GM12874 (cell line): Measurements from ENCODE around the gene CCL20.

Experiments
- TF ChIP-seq, protein P1 (sequence below): IDR thresholded peaks from 2 replicates; pipeline ENCODE4 v1.5.1; 2011; ENCODE audit warnings: low read depth, mild to moderate bottlenecking, control low read depth, low read length, moderate library complexity; ENCODE audit not compliant: insufficient read depth

CCL20 gene

DNA sequence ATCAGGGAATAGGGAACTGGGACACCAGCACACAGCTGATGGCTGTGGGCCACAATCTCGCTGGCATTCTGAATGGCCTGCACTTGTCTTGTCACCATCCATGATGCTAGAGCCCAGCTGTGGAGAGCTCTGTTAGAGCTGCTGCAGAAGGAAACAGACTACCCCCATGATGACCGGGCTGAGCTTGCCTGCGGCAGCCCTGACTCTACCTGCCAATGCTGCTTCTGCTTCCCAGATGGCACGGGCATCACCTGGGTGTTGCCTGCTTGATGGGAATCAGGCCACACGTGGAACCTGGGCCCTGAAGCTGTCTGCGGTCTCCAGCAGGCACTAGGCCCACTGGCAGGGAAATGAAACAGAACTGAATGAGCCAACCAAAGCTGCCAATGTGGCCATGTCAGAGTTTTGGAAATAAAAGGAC is 46.6 kb downstream of the CCL20 start:
- TF ChIP-seq, protein P1, sequence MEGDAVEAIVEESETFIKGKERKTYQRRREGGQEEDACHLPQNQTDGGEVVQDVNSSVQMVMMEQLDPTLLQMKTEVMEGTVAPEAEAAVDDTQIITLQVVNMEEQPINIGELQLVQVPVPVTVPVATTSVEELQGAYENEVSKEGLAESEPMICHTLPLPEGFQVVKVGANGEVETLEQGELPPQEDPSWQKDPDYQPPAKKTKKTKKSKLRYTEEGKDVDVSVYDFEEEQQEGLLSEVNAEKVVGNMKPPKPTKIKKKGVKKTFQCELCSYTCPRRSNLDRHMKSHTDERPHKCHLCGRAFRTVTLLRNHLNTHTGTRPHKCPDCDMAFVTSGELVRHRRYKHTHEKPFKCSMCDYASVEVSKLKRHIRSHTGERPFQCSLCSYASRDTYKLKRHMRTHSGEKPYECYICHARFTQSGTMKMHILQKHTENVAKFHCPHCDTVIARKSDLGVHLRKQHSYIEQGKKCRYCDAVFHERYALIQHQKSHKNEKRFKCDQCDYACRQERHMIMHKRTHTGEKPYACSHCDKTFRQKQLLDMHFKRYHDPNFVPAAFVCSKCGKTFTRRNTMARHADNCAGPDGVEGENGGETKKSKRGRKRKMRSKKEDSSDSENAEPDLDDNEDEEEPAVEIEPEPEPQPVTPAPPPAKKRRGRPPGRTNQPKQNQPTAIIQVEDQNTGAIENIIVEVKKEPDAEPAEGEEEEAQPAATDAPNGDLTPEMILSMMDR: no peak

DNA sequence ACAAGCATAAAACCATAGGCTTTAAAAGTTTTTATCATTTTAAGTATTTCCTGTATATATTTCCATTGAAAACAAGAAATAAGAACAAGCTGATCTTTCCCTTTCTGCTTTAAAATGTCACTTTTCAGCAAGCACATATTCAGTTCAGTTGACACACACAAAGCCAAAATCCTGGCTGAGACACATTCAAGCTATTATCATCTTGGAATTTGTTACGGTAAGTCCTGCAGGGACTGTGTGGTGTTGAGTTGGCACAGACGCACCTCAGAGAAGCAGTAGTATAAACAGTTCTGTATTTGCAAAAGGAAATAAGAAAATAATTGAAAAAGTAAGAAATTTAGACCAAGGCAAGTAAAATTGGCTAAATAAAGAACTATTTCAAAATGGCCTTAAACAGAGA is 47.4 kb downstream of the CCL20 start:
- TF ChIP-seq, protein P1: no peak

DNA sequence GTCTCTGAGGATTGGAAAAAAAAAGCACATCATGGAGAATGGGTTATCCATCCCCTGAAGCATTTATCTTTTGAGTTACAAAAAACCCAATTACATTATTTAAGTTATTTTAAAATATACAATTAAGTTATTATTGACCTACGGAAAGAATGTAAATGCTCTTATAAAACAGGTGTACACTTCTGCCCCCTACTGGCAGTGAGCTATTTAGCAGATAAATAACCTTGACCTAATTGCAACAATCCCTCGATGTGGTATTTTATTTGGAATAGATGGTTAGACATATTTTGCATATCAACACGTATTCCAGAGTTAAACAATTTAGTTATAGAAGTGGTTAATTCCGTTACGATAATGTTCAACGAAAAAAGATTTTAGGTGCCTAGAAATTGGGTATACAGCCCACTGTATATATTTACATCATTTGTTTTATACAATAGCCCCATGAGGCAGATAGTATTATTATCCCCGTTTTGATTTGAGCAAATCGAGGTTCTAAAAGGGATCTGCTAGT is 48.6 kb downstream of the CCL20 start:
- TF ChIP-seq, protein P1: peak; percentile 48; the same call in 1 of the 2 replicates

DNA sequence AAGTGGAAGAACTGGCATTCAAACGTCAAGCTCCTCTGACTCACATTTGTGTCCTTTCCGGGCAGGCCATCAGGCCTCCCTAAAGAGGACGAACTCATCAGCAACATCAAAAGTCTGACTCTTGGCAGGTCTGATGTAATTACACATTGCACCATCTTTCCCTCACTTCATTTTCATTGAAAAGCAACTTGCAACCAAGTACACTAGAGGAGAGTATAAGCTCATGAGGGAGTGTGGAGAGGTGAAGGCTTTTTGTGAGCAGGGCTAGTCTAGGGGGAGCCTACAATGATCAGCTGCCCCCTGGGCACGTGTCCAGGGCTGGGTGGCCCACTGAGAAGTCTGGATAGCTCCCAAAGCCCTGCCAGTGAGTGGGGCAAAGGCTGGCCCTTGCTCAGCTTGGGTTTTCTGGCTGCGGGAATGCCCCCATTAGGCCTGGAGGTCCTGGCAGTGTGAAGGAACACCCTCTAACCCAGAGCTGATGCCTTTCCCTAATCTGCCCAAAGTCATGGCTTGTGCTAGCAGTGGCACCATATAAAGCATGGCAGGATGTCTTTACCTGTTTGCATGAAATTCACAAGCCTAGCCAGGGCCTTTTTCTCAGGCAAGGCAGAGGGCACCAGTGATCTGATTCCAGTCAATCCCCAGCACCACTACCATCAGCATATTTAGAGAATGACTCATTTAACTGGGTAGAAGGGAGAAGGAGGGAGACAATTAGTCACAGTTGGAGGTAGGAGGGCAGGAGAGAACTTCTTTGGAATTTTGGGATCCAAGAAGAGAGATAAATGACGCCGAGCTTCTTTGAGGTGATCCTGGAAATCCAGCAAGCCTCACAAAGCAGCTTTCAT is 49.3 kb downstream of the CCL20 start:
- TF ChIP-seq, protein P1: no peak

DNA sequence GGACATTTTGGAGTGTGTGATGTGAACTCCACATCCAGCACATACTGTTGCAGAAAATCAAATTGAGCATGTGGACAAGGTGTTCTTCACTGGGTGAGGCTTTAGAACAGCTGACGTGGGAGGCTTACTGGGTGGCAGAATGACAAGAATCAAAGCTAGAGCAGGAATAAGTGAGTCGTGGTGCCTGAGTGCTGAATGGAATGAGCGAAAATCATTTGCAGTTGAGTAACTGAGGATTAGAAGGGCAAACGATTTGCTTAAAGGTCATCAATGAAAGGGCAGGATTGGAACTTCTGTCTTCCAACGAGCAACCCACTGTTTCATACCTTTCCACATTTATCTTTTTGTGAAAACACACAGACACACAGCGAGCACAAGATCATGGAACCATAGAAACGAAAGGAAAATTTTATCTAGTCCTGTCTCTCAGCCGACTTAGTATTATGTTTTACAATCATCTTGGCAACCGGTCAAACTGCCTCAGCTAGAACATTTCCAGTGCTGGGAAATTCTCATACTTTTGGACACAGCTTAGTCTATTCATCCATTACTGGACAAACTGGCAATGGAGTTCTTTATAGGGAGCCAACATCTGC is 50.6 kb downstream of the CCL20 start:
- TF ChIP-seq, protein P1: no peak

DNA sequence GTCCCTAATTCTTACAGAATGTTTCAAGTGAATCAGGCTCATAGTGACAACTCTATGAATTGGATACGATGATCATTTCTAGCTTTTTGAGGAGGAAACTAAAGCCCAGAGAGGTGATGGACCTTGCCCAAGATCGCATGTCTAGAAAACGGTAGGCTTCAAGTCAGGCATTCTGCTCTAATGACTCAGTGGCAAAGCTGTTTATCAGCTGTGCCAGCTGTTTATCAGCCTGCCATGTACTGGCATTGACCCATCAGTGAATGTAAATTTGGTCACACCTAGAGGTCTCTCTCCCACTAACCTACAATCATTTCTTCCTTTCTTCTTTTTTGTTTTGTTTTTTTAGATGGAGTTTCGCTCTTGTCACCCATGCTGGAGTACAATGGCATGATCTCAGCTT is 51.6 kb downstream of the CCL20 start:
- TF ChIP-seq, protein P1: no peak
